ES-I3 (cell line): ENCODE measurements around the gene FAM168A.

Experiments
- H3K36me3 ChIP-seq: 2 replicates; pipeline ENCODE4 v1.6.1; 2013; ENCODE audit warnings: mild to moderate bottlenecking, low read length, control low read depth, moderate library complexity; ENCODE audit not compliant: insufficient read depth
- H3K4me1 ChIP-seq: 2 replicates; pipeline ENCODE4 v1.6.1; 2013; ENCODE audit warnings: mild to moderate bottlenecking, control low read depth, low read length; ENCODE audit not compliant: insufficient read depth
- H3K9ac ChIP-seq: 2 replicates; pipeline ENCODE4 v1.6.1; 2013; ENCODE audit warnings: low read depth, mild to moderate bottlenecking, low read length, moderate library complexity
- H3K9me3 ChIP-seq: 2 replicates; pipeline ENCODE4 v1.6.1; 2013; ENCODE audit warnings: mild to moderate bottlenecking, low read length, moderate library complexity; ENCODE audit not compliant: control insufficient read depth, insufficient read depth

Gene FAM168A

GRCh38 chr11:73555615-73556014 is 42.3 kb downstream of the FAM168A start:
- H3K9me3 ChIP-seq = no peaks in the 10 kb centered on the region
- no peak overlapping the region for H3K9ac ChIP-seq
- H3K4me1 ChIP-seq = peaks cover 10% of the 10 kb centered on the region; the same call in 1 of the 2 replicates
- no peaks in the 10 kb centered on the region for H3K36me3 ChIP-seq

- Histone ChIP-seq H3K9me3 (no peaks in the 10 kb centered on the region), H3K36me3 (no peaks in the 10 kb centered on the region), H3K4me1 (peaks cover 10% of the 10 kb centered on the region; the same call in 1 of the 2 replicates), H3K9ac (no peak overlapping the region)
Measured at GRCh38 chr11:73554671-73555320, 43.1 kb downstream of the FAM168A start.

- Histone ChIP-seq H3K9ac (no peak overlapping the region), H3K4me1 (peaks cover 10% of the 10 kb centered on the region; the same call in 1 of the 2 replicates), H3K36me3 (no peaks in the 10 kb centered on the region), H3K9me3 (no peaks in the 10 kb centered on the region)
Measured at GRCh38 chr11:73553266-73553665, 44.6 kb downstream of the FAM168A start.

GRCh38 chr11:73551677-73552076 is 46.2 kb downstream of the FAM168A start:
- Histone ChIP-seq H3K36me3 (no peaks in the 10 kb centered on the region), H3K9ac (no peak overlapping the region), H3K4me1 (peaks cover 10% of the 10 kb centered on the region; the same call in 1 of the 2 replicates), H3K9me3 (no peaks in the 10 kb centered on the region; the same call in 1 of the 2 replicates)

- no peak overlapping the region for H3K9ac ChIP-seq
- no peaks in the 10 kb centered on the region for H3K36me3 ChIP-seq
- 0 out of 2 replicates have a peak, but pooled peaks cover 3% of the 10 kb centered on the region for H3K4me1 ChIP-seq
- no peaks in the 10 kb centered on the region; the same call in 1 of the 2 replicates for H3K9me3 ChIP-seq
Measured at GRCh38 chr11:73549376-73549775, 48.5 kb downstream of the FAM168A start.

- Histone ChIP-seq H3K9ac (no peak overlapping the region), H3K9me3 (no peaks in the 10 kb centered on the region; the same call in 1 of the 2 replicates), H3K36me3 (no peaks in the 10 kb centered on the region), H3K4me1 (0 out of 2 replicates have a peak, but pooled peaks cover 3% of the 10 kb centered on the region)
Measured at GRCh38 chr11:73547706-73548595, 50.0 kb downstream of the FAM168A start.

- H3K9me3 ChIP-seq = no peaks in the 10 kb centered on the region
- H3K4me1 ChIP-seq = peaks cover 24% of the 10 kb centered on the region
- H3K9ac ChIP-seq = no peak overlapping the region
- H3K36me3 ChIP-seq = no peaks in the 10 kb centered on the region
Measured at GRCh38 chr11:73542175-73542574, 55.7 kb downstream of the FAM168A start.

- no peaks in the 10 kb centered on the region for H3K9me3 ChIP-seq
- H3K36me3 ChIP-seq = no peaks in the 10 kb centered on the region
- H3K9ac ChIP-seq = no peak overlapping the region
- H3K4me1 ChIP-seq = peaks cover 24% of the 10 kb centered on the region
Measured at GRCh38 chr11:73539506-73540084, 58.3 kb downstream of the FAM168A start.

GRCh38 chr11:73538381-73538872 is 59.5 kb downstream of the FAM168A start:
- Histone ChIP-seq H3K9ac (no peak overlapping the region), H3K9me3 (no peaks in the 10 kb centered on the region), H3K36me3 (no peaks in the 10 kb centered on the region), H3K4me1 (peaks cover 24% of the 10 kb centered on the region)

- no peaks in the 10 kb centered on the region for H3K36me3 ChIP-seq
- no peak overlapping the region for H3K9ac ChIP-seq
- no peaks in the 10 kb centered on the region for H3K9me3 ChIP-seq
- peaks cover 24% of the 10 kb centered on the region for H3K4me1 ChIP-seq
Measured at GRCh38 chr11:73537969-73538368, 59.9 kb downstream of the FAM168A start.

GRCh38 chr11:73536961-73537360 is 61.0 kb downstream of the FAM168A start:
- Histone ChIP-seq H3K9me3 (no peaks in the 10 kb centered on the region), H3K36me3 (no peaks in the 10 kb centered on the region)

GRCh38 chr11:73532310-73532709 is 65.6 kb downstream of the FAM168A start:
- Histone ChIP-seq H3K36me3 (no peaks in the 10 kb centered on the region), H3K9ac (no peak overlapping the region), H3K9me3 (no peaks in the 10 kb centered on the region), H3K4me1 (peaks cover 26% of the 10 kb centered on the region)

More at GRCh38 chr11:73536961-73537360, 61.0 kb downstream of the FAM168A start:
- H3K9ac ChIP-seq = no peak overlapping the region
- H3K4me1 ChIP-seq = peaks cover 27% of the 10 kb centered on the region

GRCh38 chr11:73531386-73531785 is 66.5 kb downstream of the FAM168A start:
- Histone ChIP-seq H3K9ac (no peak overlapping the region), H3K4me1 (peaks cover 31% of the 10 kb centered on the region), H3K9me3 (no peaks in the 10 kb centered on the region), H3K36me3 (no peaks in the 10 kb centered on the region)

GRCh38 chr11:73530109-73530508 is 67.8 kb downstream of the FAM168A start:
- peaks cover 31% of the 10 kb centered on the region for H3K4me1 ChIP-seq
- no peaks in the 10 kb centered on the region for H3K36me3 ChIP-seq
- no peaks in the 10 kb centered on the region for H3K9me3 ChIP-seq
- H3K9ac ChIP-seq = no peak overlapping the region
